ENCODE data around the gene ITGAL. TPM values are rescaled to one million over a fixed set of nuclear protein-coding genes. Genes with fewer than 3 reads are reported as not detected.

The ITGAL gene
- total RNA-seq, 1 donor from 2014 or later: 2.4 TPM

DNA sequence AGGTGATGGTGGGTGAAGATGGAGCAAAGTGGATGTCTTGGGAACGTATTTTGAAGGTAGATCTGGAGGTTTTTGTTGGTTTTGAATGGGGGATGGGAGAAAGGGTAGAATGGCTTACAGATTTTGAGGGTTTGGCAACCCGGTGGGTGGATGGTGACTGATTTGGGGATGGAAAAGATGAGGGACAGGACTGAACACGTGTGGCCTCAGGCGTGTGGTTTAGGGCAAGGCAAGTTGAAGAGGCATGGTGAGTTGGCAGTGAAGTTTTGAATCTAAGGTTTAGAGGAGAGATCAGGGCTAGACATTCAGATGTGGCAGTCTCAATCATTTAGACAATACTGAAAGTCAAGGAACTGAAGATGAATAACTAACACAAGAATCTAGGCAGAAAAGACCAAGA lies 37.7 kb upstream of the ITGAL start:
- no peaks in the 10 kb centered on the region for H3K9me3 ChIP-seq (replicated peaks)
- no peak for DNase-seq
- TF ChIP-seq, protein P1, sequence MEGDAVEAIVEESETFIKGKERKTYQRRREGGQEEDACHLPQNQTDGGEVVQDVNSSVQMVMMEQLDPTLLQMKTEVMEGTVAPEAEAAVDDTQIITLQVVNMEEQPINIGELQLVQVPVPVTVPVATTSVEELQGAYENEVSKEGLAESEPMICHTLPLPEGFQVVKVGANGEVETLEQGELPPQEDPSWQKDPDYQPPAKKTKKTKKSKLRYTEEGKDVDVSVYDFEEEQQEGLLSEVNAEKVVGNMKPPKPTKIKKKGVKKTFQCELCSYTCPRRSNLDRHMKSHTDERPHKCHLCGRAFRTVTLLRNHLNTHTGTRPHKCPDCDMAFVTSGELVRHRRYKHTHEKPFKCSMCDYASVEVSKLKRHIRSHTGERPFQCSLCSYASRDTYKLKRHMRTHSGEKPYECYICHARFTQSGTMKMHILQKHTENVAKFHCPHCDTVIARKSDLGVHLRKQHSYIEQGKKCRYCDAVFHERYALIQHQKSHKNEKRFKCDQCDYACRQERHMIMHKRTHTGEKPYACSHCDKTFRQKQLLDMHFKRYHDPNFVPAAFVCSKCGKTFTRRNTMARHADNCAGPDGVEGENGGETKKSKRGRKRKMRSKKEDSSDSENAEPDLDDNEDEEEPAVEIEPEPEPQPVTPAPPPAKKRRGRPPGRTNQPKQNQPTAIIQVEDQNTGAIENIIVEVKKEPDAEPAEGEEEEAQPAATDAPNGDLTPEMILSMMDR (IDR thresholded peaks at IDR 0.05; ENCODE audit: borderline replicate concordance): no peak
- intact Hi-C loops (cut with micrococcal nuclease): no loop called here
- no peak overlapping the region for H3K4me3 ChIP-seq
- no peak overlapping the region for H3K27ac ChIP-seq (replicated peaks)
- no peaks in the 10 kb centered on the region for H3K27me3 ChIP-seq (ENCODE audit: low read depth)
- no peaks in the 10 kb centered on the region for H3K36me3 ChIP-seq
- H3K4me1 ChIP-seq: peaks cover 7% of the 10 kb centered on the region

DNA sequence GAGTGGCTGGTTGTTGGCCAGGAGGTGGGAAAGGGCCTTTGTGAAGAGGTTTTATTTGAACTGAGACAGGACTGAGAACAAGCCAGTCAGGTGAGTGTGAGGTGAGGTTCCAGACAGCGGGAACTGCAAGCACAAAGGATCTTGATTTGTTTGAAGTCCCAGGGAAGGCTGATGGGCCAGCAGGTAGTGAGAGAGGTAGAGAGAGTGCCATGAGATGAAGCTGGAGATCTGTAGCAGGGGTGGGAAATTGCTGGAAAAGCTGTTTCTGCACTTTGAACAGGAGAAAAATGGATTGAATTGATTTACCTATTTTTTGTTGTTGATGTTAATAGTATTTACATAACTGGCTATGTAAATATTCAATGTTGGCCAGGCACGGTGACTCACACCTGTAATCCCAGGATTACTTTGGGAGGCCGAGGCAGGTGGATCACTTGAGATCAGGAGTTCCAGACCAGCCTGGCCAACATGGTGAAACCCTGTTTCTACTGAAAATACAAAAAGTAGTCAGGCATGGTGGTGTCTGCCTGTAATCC lies 35.0 kb upstream of the ITGAL start:
- peaks cover under 1% of the 10 kb centered on the region for H3K36me3 ChIP-seq
- DNase-seq: no peak
- H3K27ac ChIP-seq (replicated peaks): no peak overlapping the region
- TF ChIP-seq, protein P1 (IDR thresholded peaks at IDR 0.05; ENCODE audit: borderline replicate concordance): no peak
- H3K4me1 ChIP-seq: no peaks in the 10 kb centered on the region
- H3K27me3 ChIP-seq (ENCODE audit: low read depth): no peaks in the 10 kb centered on the region
- no peak overlapping the region for H3K4me3 ChIP-seq
- intact Hi-C loops (cut with micrococcal nuclease): no loop called here
- H3K9me3 ChIP-seq (replicated peaks): no peaks in the 10 kb centered on the region

DNA sequence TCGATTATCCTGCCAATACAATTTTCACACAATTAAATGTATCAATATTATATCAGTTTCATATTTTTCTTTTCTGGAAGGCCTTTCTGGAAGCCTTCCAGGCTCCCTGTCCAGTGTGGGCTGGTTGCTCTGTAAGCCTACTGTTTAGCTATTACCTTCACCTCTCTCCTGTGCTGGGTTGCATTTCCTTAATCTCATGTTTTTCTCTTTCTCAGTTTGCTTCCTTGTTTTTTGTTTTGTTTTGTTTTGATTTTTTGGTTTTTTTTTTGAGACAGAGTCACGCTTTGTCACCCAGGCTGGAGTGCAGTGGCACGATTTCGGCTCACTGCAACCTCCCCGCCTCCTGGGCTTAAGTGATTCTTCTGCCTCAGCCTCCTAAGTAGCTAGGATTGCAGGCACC lies 33.7 kb upstream of the ITGAL start:
- H3K36me3 ChIP-seq: peaks cover 13% of the 10 kb centered on the region
- no peaks in the 10 kb centered on the region for H3K9me3 ChIP-seq (replicated peaks)
- no peaks in the 10 kb centered on the region for H3K27me3 ChIP-seq (ENCODE audit: low read depth)
- TF ChIP-seq, protein P1 (IDR thresholded peaks at IDR 0.05; ENCODE audit: borderline replicate concordance): no peak
- no peak overlapping the region for H3K4me3 ChIP-seq
- no peak overlapping the region for H3K27ac ChIP-seq (replicated peaks)
- no peak for DNase-seq
- H3K4me1 ChIP-seq: peaks cover 10% of the 10 kb centered on the region
- intact Hi-C loops (cut with micrococcal nuclease): no loop called here

DNA sequence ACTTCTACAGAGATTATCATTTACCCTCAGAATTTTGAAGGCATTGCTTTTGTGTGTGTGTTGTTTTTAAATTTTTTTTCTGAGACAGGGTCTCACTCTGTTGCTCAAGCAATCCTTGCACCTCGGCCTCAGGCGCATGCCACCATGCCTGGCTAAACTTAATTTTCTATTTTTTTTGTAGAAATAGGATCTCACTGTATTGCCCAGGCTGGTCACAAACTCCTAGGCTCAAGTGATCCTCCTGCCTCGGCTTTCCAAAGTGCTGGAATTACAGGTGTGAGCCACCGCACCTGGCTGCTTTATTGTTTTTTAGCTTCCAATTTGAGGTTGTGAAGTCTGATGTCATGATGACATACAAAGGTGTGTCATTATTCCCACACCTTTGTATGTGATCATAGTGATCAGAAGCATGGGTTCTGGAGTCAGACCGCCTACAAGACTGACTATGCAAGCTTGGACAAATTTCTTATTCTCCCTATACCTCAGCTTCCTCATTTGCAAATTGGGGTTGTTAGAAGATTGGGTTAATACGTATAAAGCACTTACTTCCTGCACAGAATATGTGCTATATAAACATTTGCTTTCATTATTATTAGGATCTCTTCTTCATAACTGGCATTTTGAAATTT lies 32.7 kb upstream of the ITGAL start:
- no peaks in the 10 kb centered on the region for H3K9me3 ChIP-seq (replicated peaks)
- TF ChIP-seq, protein P1 (IDR thresholded peaks at IDR 0.05; ENCODE audit: borderline replicate concordance): no peak
- intact Hi-C loops (cut with micrococcal nuclease): loop anchor here (10.0 kb wide), 1 partner anchor 85 kb away; the partner anchor contains the start of gene ZNF768
- H3K4me1 ChIP-seq: peaks cover 20% of the 10 kb centered on the region
- no peak overlapping the region for H3K27ac ChIP-seq (replicated peaks)
- no peak for DNase-seq
- no peaks in the 10 kb centered on the region for H3K27me3 ChIP-seq (ENCODE audit: low read depth)
- no peak overlapping the region for H3K4me3 ChIP-seq
- peaks cover 23% of the 10 kb centered on the region for H3K36me3 ChIP-seq

DNA sequence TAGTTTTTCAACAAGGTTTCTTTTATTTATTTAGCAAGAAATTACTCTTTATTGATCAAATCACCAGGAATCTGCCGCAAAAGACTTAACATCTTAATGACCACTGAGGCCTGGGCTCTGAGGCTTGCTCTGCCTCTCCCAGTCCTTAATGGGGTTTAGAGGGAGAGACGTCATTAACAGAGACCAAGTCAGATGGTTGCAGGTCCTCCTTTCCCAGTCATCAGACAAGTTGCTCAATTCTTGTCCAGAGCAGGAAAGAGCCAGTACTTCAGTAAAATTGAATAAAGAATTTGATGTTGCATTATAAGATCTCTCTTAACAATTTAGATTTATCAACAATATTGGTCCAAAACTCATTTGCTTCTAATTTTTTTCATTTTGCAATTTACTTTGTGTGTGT lies 28.9 kb upstream of the ITGAL start:
- Histone ChIP-seq H3K27me3 (ENCODE audit: low read depth) (no peaks in the 10 kb centered on the region), H3K9me3 (replicated peaks) (no peaks in the 10 kb centered on the region), H3K36me3 (peaks cover 23% of the 10 kb centered on the region), H3K4me1 (peaks cover 32% of the 10 kb centered on the region), H3K27ac (replicated peaks) (no peak overlapping the region), H3K4me3 (no peak overlapping the region)
- TF ChIP-seq, protein P1 (IDR thresholded peaks at IDR 0.05; ENCODE audit: borderline replicate concordance): no peak
- intact Hi-C loops (cut with micrococcal nuclease): loop anchor here (10.0 kb wide), 1 partner anchor 81 kb away; the partner anchor contains the start of gene ZNF768
- no peak for DNase-seq
